Measurements from ENCODE around the gene OR10X1.

OR10X1 gene, protein sequence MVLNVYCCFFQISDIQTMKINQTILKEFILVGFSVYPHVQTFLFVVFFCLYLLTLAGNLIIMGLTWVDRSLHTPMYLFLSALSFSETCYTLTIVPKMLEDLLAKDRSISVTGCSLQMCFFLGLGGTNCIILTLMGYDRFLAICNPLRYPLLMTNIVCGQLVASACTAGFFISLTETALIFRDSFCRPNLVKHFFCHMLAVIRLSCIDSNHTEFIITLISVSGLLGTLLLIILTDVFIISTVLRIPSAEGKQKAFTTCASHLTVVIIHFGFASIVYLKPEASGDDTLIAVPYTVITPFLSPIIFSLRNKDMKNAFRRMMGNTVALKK

DNA sequence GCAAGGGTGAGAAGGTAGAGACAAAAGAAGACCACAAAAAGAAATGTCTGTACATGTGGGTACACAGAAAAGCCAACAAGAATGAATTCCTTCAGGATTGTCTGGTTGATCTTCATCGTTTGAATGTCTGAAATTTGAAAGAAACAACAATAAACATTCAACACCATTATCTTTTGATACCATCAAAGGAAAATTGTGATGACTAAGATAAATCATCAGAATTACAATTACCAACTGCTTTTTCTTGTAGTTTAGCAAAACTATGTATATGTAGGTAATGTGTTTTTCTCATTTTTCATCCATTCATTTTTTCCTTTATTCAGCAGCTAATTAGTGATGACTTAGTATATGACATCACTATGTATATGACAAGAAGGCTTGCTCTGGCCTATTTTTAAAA lies at the start of gene OR10X1:
Gene OR10X1, minus strand, starts transcription at position 167 of the 400 bp plus-strand sequence. Its CDS starts 0 bp downstream, at position 167.
- no peak for DNase-seq (ENCODE audit: low read depth in 2 of 2)

DNA sequence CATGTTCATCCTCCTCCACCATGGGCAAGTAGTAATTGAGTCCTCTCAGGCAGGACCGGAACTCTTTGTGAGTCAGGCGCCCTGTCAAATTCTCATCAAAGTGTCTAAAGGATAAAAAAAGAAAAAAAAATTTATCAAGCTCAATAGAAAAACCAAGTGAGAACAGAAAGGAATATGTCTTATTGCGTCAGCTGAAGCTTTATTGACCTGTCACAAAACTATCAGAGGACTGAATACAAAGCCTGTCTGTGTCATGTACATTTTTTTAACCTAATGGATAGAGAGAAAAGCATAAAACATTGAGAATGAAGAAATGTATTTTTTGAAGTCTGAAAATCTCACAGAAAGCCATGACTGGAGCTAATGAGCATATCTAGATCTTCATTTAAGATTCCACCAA lies 34.1 kb upstream of the OR10X1 start:
- DNase-seq (ENCODE audit: low read depth in 2 of 2), result no peak

DNA sequence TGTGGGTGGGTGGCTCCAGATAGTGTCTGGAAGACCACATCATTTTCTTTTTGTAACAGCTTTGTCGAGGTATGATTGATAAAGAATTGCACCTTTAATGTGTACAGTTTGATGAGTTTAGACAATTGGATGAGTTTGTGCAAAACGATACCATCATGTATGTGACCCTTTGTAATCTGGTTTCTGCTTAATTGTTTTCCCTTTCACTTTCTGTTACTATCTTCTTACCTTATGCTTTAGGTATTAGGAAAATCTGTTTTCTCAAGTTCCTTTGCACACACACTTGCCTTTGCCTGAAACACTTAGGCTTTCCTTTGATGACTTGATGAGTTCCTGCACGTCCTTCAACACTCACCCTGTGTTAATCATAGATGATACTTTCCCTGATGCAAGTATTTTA lies 32.2 kb upstream of the OR10X1 start:
- no peak for DNase-seq (ENCODE audit: low read depth in 2 of 2)

DNA sequence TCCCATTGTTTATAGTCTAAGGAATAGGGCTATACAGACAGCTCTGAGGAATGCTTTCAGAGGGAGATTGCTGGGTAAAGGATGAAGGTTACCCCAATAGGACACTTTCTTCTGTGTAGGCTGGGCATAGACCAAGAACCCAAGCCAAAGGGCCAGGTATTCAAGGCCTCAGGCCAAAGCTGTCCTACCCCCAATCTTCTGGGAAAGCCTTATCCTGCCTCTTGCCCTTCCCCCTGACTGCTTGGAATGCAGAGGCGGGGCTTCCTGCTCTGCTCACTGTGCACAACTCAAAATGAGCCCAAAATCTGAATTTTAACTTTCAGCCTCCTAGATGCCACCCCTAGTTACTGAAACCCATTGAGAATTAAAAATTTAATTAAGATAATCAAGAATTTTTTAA lies 27.6 kb upstream of the OR10X1 start:
- no peak for DNase-seq (ENCODE audit: low read depth in 2 of 2)

DNA sequence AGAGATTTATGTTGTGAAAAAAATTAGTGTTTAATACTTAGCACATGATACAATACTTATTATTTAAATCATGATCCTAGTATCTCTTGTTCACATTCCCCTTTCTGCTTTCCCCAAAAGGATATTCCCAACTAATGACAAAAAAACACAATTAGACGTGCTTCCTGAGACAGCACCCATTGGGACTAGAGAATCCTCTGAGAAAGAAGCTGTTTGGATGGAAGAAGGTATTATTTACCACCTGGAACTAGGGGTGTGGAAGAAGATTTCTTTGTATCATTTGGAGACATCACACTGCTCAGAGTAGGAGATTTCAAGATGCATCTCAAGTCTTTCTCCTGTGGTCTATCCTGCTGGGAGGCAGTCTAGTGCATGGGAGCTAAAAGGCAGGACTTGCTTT lies 25.3 kb upstream of the OR10X1 start, which contains the start of gene OR10Z1:
Gene OR10Z1, plus strand, starts transcription at position 301 of the 400 bp plus-strand sequence. CDS start 1,171 bp downstream, outside the sequence.
- no peak for DNase-seq (ENCODE audit: low read depth in 2 of 2)

DNA sequence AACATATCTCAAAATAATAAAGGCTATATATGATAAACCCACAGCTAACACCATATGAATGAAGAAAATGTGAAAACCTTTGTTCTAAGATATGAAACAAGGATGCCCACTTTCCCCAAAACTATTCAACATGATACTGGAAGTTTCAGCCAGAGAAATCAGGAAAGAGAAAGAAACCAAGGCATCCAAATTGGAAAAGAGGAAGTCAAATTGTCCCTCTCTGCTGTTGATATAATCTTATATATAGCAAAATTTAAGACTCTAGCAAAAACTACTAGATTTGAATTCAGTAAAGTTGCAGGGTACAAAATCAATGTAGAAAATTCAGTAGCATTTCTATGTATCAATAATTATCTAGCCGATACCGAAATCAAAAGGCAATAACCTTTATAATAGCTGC lies 21.0 kb upstream of the OR10X1 start:
- DNase-seq (ENCODE audit: low read depth in 2 of 2), result no peak

DNA sequence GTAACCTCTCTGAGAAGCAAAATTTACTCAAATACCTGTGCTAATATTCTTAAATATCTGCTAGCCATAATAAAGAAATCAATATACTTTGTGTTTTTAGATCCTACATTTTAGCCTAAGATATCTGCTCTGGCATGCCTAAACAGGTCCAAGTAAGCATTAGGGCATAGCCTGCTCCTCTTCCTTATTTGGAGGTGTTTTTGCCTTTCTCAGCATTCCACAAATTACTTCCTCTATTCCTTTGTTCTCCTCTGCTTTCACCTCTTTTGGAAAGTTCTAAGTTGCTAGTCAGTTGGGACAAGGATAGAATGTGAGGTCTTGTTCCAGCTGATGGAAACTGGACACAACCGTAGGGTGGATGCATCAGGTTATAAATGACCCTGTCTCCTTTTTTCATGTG lies 7.2 kb upstream of the OR10X1 start:
- DNase-seq (ENCODE audit: low read depth in 2 of 2), result no peak

DNA sequence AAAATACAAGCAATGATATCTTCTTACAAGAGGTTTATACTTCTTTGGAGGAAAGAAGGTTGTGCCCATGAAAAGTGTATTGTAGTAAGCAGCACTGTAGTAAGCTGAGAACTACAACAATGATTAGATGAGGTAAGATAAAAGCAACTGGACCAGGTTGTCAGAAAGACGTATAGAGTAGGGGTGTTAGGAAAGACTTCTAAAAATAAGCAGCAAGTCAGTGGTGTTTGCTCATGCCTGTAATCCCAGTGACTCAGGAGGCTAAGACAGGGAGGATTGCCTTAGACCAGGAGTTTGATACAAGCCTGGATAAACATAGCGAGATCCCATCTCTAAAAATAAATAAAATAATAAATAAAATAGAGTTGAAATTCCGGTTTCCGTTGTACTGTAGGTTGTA lies 4.3 kb upstream of the OR10X1 start:
- DNase-seq (ENCODE audit: low read depth in 2 of 2), result no peak

DNA sequence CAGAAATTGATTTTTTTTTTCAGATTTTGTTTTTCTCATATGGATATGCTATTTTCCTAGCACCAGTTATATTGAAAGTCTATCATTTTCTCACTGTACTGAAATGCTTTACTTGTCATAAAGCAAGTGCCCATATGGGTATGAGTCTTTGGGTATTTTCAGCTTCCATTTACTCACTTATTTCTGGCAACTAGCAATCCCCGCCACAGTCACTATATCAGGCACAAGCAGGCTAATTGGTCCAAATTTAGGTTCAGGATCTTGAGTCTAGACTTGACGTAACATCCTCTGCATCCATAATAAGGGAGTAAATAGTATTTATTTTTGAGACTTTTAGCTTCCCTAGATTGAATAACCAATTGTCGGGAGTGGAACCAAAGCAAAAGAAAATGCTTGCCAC lies 2.1 kb downstream of the OR10X1 start:
- no peak for DNase-seq (ENCODE audit: low read depth in 2 of 2)

DNA sequence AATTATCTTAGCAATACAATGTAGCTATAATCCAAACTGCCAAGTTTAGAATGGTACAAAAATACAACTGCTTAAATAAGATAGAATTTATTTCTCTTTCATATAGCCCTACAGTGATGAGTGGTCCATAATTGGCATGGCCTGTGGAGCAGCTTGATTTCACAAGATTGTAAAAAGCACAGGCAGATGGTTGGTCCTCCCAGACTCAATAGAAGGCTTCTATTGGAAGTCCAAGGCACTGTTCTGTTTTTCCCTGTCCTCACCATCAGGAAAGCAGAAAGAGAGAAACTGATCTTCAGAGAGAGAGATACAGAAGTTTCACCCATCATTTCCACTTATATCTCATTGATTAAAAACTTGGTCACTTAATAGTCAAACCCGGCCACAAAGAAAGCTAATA lies 7.5 kb downstream of the OR10X1 start:
- no peak for DNase-seq (ENCODE audit: low read depth in 2 of 2)

DNA sequence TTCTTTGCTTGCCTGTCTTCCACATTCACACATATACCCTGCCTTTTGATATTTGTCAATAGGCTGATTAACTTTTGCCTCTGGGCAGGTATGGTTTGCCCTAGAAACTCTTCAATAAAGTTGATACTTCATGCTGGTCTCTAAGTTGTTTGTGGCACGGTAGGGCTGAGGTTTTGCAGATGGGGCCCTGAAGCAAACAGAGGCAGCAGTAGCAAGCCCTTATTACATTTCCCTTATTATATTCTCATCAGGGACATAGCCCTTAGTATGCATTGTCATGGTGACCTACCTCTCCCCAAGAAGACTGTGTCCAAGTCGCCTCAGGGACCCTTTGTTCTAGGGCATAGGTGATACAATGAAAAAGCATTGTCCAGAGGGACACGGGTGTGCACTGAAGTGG lies 9.2 kb downstream of the OR10X1 start, which contains the start of gene OR6P1:
Gene OR6P1, minus strand, starts transcription at position 101 of the 400 bp plus-strand sequence. CDS start 6,976 bp downstream, outside the sequence.
- DNase-seq (ENCODE audit: low read depth in 2 of 2), result no peak

DNA sequence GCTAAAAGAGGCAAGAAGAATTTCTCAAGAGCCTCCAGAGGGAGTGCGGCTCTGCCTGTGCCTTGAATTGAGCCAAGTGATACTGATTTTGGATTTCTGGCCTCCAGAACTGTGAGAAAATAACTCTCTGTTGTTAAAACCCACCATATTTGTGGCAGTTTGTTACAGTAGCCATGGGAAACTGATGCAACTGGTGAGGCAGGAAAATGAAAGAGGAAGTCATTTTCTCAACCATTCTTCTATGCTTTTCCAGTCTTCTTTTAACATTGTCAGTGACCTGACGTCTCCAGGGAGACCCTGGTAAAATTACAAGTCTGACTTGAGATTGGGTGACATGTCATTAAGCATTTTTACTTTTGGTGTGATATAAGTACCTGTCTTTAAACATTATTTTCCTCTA lies 15.1 kb downstream of the OR10X1 start:
- DNase-seq (ENCODE audit: low read depth in 2 of 2), result no peak

DNA sequence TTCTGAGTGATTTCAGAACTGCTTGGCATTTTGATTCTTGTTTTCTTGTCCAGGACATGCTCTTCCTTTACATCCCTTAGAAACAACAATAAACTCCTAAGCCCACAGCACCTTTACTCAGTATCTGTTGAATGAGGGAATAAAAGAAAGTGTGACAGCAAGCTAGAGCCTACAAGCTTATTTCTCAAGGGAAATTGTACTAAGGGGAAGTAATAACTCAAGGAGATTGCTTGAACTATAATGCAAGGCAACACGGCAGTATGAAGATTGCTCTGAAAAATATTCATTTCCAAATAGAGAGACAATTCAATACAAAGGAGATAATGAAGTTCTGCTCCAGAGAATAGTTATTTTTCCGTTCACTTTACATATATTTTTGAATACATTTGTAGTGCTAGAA lies 15.8 kb downstream of the OR10X1 start:
- no peak for DNase-seq (ENCODE audit: low read depth in 2 of 2)

DNA sequence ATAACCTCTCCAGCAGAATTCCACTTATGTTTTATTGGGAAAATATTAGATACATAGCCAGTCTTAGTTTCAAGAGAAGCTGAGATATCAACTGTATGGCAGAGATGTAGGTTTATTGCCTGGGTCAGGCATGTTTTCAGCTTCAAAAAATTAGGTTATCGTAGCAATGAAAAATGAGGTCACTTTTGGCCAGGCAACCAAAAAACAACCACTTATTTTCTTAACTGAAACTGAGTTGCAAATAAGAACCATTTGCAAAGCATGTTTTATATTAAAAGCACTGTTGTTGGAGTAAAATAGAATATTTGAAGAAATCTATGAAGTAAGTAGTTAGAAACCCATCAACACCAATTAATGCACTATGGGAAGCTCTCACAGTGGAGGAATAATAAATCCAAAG lies 20.0 kb downstream of the OR10X1 start:
- DNase-seq (ENCODE audit: low read depth in 2 of 2), result no peak

DNA sequence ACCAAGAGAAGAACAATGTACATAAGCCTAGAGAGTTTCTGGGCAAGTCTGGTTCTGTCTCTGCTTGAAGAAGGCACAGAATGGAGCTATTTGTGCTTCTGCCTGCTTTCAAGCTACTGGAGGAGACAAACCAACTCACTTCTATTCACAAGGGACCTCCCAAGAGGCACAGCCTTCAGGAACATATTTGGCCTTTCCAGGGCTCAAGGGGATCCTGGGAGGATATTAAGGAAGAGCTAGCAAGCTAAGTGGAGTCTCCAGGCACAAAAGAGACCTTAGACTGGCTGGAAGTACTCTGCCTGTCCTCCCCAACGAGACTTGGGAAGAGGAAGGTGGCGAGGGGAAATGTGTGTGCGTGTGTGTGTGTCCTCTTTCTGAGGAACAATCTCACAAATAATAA lies 25.3 kb downstream of the OR10X1 start, which contains the start of gene OR6Y1:
Gene OR6Y1, minus strand, starts transcription at position 54 of the 400 bp plus-strand sequence. CDS start 6,300 bp downstream, outside the sequence.
- DNase-seq (ENCODE audit: low read depth in 2 of 2), result no peak

DNA sequence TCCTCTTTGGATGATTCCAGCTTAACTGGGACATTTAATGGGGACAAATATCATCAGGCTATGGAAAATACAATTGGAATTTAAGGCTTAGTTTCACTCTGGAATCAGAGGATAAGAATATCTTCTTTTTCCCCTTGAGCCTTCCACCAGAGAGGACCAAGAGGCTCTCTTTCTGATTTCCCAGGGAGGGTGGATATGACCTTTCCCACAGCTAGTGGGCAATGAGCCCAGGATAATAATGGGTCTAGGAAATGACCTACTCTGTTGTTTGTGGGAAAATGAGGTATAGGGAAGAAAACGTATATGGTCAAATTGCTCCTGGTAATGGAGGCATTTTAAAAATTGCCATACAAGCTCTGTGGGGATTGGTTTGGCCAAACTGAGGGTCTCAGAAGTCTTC lies 27.4 kb downstream of the OR10X1 start:
- DNase-seq (ENCODE audit: low read depth in 2 of 2), result no peak

DNA sequence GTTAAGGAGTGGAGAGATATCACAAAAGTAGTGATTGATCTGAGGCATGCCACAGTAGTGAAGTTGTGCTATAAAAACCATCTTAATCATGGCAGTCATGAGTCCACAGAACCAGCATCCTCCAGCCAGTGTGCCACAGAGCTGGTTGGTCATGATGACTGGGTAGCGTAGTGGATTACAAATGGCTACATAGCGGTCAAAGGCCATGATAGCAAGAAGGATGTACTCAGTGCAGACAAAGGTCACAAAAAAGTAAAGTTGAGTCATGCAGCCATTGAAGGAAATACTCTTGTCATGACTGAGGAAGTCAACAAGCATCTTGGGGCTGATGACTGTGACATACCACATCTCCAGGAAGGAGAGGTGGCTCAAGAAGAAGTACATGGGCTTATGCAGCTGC lies 32.2 kb downstream of the OR10X1 start:
- DNase-seq (ENCODE audit: low read depth in 2 of 2), result no peak

DNA sequence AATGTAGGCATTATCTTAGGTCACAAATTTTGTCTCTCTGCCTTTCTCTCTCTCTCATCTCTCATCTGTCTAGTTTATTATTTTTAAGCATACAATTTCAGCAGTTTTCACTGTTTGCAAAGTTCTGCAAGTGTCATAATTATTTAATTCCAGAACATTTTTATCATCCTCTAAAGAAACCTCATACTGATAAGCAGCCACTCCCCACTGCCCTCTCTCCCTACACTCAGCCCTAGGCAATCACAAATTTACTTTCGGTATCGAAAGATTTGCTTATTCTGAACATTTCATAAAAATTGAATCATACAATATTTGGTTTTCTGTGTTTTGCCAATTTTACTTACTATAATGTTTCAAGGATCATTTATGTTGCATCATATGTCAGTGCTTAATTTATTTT lies 42.1 kb downstream of the OR10X1 start:
- no peak for DNase-seq (ENCODE audit: low read depth in 2 of 2)

DNA sequence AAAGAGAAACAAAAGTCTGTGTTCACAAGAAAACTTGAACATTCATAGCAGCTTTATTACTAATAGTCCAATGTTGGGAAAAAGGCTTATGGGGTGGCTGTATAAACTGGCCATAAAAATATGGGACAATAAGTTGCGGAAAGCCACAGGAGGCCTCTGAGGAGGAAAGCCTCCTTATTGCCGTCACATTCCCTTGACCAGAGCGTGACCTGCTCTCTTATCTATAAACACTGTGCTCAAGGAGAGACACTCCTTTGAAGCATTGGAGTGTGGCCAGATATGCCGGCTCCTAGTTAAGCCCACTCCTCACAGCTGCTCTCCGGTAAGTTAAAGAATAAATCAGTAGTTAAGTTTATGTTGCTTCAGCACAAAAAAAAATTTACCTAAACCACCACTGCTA lies 45.2 kb downstream of the OR10X1 start:
- DNase-seq (ENCODE audit: low read depth in 2 of 2), result no peak

All from stimulated activated CD8-positive, alpha-beta memory T cell treated with anti-CD3 and anti-CD28 coated beads, Interleukin-7, amount 100 ng/mL, for 1 hour (primary cell).